ENCODE results near the gene TRIM4. TPM values are rescaled to one million over a fixed set of nuclear protein-coding genes. Genes with fewer than 3 reads are reported as not detected.

The TRIM4 gene
- total and polyA plus RNA-seq, 10 donors: 14.3 to 58.5 (median 36.1) TPM

GRCh38 chr7:99898836-99899235 lies 20.5 kb downstream of the TRIM4 start:
- Histone ChIP-seq H3K9me3 (no peaks in the 10 kb centered on the region), H3K27me3 (replicated peaks in 1 of 7) (no peaks in the 10 kb centered on the region), H3K4me3 (no peak overlapping the region), H3K27ac (no peak overlapping the region), H3K4me1 (peaks cover 0 to 7% (median 0%) of the 10 kb centered on the region in 6 donors), H3K36me3 (peaks cover 6 to 68% (median 56%) of the 10 kb centered on the region in 6 donors)
- TF ChIP-seq POLR2AphosphoS5 (IDR thresholded peaks at IDR 0.05) (no peak), POLR2A (IDR thresholded peaks at IDR 0.05) (no peak)
- TF ChIP-seq, protein P1, sequence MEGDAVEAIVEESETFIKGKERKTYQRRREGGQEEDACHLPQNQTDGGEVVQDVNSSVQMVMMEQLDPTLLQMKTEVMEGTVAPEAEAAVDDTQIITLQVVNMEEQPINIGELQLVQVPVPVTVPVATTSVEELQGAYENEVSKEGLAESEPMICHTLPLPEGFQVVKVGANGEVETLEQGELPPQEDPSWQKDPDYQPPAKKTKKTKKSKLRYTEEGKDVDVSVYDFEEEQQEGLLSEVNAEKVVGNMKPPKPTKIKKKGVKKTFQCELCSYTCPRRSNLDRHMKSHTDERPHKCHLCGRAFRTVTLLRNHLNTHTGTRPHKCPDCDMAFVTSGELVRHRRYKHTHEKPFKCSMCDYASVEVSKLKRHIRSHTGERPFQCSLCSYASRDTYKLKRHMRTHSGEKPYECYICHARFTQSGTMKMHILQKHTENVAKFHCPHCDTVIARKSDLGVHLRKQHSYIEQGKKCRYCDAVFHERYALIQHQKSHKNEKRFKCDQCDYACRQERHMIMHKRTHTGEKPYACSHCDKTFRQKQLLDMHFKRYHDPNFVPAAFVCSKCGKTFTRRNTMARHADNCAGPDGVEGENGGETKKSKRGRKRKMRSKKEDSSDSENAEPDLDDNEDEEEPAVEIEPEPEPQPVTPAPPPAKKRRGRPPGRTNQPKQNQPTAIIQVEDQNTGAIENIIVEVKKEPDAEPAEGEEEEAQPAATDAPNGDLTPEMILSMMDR (IDR thresholded peaks at IDR 0.05 in 8 of 11, conservative IDR thresholded peaks at IDR 0.05 in 3 of 11): no peak
- 89 to 96% (median 92%) methylated on average over 3 of the region's 3 CpGs for WGBS, 5 donors
- intact Hi-C loops (cut with DNase I; ENCODE audit: low total_unique reads): no loop called here
- DNase-seq: no peak

DNA sequence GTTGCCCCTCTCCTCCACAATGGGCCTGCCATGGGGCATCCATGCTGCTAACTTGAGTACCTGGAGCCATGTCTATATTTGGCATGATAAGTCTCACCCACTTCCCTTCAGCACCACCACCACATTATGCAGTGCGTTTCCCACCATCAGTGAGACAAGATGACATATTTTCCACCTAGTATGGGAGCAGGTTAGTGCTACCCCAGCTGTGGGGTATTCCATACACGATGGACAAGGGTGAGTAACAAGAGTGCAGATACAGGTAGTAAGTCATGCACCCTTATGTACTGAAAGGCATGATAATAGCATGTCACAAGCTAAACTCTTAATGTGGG lies 21.3 kb downstream of the TRIM4 start:
- H3K27ac ChIP-seq: peak overlapping the region in 1 of 8 donors; percentile 54
- no peak for DNase-seq
- no peak overlapping the region for H3K4me3 ChIP-seq
- TF ChIP-seq, protein P1 (IDR thresholded peaks at IDR 0.05 in 8 of 11, conservative IDR thresholded peaks at IDR 0.05 in 3 of 11): no peak
- no peaks in the 10 kb centered on the region for H3K27me3 ChIP-seq (replicated peaks in 1 of 7)
- peaks cover 0 to 7% (median 0%) of the 10 kb centered on the region in 6 donors for H3K4me1 ChIP-seq
- intact Hi-C loops (cut with DNase I; ENCODE audit: low total_unique reads): no loop called here
- 77 to 98% (median 93%) methylated on average over 2 of the region's 2 CpGs for WGBS, 5 donors
- peaks cover 6 to 64% (median 48%) of the 10 kb centered on the region in 6 donors for H3K36me3 ChIP-seq
- no peaks in the 10 kb centered on the region for H3K9me3 ChIP-seq

- Histone ChIP-seq H3K4me3 (no peak overlapping the region), H3K27me3 (replicated peaks in 1 of 7) (no peaks in the 10 kb centered on the region), H3K9me3 (no peaks in the 10 kb centered on the region), H3K4me1 (peaks cover 0 to 7% (median 0%) of the 10 kb centered on the region in 6 donors), H3K27ac (peak overlapping the region in 1 of 8 donors; percentile 54), H3K36me3 (peaks cover under 1 to 64% (median 47%) of the 10 kb centered on the region in 6 donors)
- intact Hi-C loops (cut with DNase I; ENCODE audit: low total_unique reads): no loop called here
- TF ChIP-seq, protein P1 (IDR thresholded peaks at IDR 0.05 in 8 of 11, conservative IDR thresholded peaks at IDR 0.05 in 3 of 11): no peak
- TF ChIP-seq POLR2AphosphoS5 (IDR thresholded peaks at IDR 0.05): no peak
- TF ChIP-seq POLR2A (IDR thresholded peaks at IDR 0.05): no peak
- 81 to 89% (median 83%) methylated on average over 6 of the region's 6 CpGs for WGBS, 5 donors
- DNase-seq: no peak
Measured at GRCh38 chr7:99897322-99898022, 21.9 kb downstream of the TRIM4 start.

- Histone ChIP-seq H3K27me3 (replicated peaks in 1 of 7) (no peaks in the 10 kb centered on the region), H3K36me3 (peaks cover 0 to 64% (median 39%) of the 10 kb centered on the region in 6 donors), H3K27ac (no peak overlapping the region), H3K9me3 (peaks cover 0 to 6% (median 4%) of the 10 kb centered on the region in 8 donors), H3K4me3 (no peak overlapping the region), H3K4me1 (peaks cover 0 to 7% (median 0%) of the 10 kb centered on the region in 6 donors)
- intact Hi-C loops (cut with DNase I; ENCODE audit: low total_unique reads): no loop called here
- DNase-seq: no peak
- TF ChIP-seq, protein P1 (IDR thresholded peaks at IDR 0.05 in 8 of 11, conservative IDR thresholded peaks at IDR 0.05 in 3 of 11): no peak
Measured at GRCh38 chr7:99894738-99895137, 24.6 kb downstream of the TRIM4 start.
